GM21381 (cell line): Measurements from ENCODE around the gene SRXN1.

ENCODE experiments used
- ATAC-seq: cut with Tn5 transposase; IDR thresholded peaks from one replicate; pipeline ENCODE4 v1.9.1; 2021; ENCODE audit warnings: mild to moderate bottlenecking, moderate library complexity; ENCODE audit not compliant: unreplicated experiment

SRXN1 gene

DNA sequence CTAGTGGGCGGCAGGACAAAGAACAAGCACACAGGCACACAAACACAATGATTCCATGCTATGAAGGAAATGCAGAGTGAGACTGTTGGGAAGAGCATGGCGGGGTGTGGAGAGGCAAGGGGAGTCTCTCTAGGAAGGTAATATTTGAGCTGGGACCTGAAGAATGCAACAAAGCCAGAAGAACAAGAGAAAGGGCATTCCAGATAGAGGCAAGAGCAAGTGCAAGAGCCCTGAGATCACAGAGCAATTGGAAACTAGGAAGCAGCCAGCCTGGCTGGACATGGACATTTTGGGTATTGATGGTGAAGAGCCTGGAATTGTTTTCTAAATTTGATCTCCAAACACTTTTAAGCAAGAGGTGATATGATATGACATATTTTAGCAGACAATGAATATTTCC is 15.4 kb downstream of the SRXN1 start:
- no peak for ATAC-seq

DNA sequence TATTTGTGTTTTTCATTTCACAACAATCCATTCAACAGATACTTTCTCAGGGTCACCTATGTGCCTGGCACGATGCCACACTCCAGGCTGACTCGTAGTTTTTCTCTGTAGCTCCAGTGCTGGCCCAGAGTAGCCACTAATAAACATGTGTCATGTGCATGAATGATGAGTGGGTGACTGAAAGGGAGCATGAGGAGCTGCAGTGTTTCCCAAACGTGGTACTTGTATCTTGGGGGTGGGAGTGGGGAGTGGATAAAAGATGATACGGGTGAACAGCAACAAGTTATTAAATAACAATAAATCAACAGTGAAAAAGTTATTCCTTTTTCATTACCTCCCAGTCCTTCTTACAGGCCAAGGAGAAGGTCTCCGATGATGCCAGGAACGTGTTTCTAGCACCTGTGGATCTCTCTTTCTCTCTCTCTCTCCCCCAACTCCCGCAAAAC is 17.1 kb downstream of the SRXN1 start:
- no peak for ATAC-seq

DNA sequence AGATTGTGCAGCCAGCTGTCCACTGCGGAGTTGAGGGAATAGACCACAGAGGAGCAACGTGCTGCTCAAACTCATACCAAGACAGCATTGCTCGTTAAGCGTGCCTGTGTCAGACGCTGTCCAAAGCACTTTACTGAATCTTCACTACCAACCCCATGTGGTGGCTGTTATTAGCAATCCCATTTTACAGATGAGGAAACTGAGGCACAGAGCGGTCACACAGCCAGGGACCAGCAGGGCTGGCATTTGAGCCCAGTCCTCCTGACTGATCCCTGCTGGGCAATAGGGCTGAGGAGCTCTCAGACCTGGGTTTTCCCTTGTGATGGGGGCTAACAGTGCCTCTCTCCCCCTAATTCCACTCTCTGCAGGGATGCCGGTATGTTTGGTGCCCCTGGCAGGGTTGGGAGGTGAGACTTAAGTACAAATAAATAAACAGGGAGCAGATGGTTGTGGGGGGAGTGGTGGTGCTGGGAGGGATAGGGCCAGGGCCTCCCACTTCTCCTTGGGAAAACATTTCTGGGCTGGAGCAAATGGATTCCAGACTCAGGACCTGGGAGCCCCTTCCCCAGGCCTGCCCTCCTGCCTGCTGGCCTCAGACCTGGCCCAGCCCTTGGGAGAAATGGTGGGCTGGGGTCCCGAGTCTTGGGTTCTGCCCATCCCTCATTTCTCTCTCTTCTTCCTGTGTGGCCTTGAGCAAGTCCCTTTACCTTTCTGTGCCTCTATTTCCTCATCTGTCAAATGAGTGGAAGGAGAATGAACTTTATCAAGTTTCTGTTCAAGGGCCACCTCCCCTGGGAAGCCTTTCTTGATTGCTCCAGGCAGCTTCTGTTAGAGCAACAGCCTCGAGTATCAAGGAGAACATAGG is 17.7 kb downstream of the SRXN1 start:
- no peak for ATAC-seq

DNA sequence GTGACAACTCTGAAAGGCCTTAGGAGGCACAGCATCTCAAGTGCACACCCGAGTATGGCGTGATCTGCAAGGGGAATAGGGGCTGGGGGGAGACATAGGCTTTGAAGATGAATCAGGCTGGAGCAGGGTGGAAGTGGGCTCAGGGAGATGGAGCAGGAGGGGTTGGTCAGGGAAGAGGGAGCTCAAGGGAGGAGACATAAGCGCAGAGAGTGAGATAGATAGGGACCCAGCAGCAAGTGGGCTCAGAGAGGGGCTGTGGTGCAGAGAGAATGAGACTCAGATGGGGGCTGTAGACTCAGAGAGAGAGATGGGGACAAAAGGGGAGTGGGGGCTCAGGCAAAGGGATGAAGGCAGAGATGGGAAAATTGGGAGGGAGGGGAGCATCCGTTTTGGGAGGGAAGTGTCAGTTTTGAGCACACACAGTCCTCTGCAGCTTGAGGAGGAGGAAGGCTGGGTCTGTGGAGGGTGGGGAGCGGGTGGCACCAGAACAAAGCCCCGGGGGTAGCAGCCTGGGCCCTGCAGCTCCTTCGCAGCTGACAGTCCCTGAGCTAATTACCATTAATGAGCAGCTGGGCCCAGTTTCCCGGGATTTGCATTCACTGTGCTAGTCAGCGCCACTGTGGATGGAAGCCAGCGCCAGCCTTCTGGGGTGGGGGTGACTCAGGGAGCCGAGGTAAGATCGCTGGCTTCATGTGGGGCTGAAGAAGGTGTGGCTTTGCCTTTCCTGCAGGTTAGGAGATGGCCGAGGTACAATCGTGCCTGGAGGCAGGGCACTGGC is 18.7 kb downstream of the SRXN1 start:
- ATAC-seq = no peak

DNA sequence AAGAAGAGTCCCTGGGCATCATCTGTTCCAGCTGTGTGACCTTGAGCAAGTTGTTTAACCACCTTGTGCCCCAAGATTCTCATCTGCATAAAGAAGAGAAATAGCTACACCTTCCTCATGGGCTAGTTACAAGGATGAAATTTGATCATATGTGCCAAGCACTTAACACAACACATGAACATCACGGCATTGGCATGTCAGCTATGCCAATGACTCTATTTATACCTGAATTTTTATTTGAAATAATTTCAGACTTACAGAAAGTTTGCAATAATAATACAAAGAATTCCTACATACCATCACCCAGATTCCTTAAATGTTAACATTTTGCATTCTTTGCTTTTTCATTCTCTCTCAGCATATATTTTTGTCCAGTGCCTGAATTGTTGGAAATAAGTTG is 21.9 kb downstream of the SRXN1 start:
- no peak for ATAC-seq

DNA sequence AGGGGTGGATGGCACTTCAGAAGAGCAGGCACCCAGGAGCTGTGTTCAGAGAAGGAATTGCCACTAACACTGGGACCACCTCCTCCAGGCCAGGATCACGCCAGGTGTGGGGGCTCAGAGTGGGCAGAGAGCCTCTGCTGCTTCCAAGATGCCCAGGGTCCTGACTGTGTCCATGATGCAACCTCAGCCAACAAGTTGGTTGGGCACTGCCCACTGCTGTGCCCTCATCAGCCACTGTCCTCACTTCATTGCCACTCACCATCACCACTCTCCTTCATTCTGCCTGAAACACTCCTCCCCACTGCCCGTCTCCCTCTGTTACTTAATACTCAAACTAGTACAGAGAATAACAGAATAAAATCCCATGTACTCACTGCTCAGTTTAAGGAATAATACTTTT is 26.4 kb downstream of the SRXN1 start:
- no peak for ATAC-seq

DNA sequence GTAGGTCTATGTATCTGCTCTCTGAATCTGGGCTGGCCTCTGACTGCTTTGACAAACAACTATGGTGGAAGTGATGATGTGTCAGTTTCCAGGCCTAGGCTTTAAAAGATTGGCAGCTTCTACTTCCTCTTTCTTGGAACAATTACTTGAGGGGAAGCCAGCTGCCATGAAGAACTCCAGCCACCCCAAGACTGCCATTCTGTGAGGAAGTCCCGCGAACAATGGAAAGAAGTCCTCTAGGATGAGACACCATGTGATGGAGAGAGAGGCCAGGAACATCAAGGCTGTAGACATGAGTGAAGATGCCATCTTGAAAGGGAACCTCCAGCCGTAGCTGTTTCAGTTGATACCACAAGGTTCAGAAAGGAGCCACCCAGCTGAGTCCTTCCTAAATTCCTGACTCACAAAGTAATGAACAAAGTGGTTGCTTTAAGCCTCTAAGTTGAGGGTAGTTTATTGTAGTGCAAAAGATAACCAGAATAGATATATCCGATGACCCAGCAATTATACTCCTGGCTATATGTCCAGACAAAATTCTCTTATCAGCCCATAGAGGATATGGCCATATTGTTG is 27.6 kb downstream of the SRXN1 start:
- ATAC-seq = no peak

DNA sequence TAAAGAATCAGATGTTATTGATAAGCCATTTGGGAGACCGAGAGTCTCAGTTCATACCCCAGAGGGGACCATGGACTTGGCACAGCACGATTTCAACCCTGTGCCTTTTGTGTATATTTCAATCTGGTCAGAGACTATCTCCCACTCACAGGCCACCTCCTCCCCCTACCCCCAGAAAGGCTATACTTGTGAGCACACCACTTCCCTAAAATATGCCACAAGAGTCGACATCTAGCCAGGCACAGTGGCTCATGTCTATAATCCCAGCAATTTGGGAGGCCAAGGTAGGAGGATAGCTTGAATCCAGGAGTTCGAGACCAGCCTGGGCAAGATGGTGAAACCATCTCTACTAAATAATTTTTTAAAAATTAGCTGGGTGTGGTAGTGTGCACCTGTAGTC is 29.3 kb downstream of the SRXN1 start:
- ATAC-seq = no peak

DNA sequence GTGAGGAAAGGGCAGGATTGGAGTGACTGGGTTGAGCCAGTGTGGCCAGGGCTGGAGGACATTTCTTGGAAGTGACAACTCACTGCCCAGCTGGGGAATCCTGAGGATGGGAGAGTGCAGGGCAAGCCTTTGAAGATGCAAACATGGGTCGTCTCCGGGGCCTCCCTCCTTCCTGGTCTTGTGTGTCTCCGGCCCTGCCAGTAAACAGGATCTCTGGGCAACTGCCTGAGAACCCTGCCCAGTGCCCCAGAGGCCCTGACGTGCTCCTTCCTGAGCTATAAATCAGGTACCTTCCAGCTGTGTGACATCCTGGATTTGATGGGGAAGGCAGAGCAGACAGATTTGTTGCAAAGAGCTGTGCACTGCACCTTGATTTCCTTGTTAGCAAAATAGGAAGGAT is 30.0 kb downstream of the SRXN1 start:
- no peak for ATAC-seq

DNA sequence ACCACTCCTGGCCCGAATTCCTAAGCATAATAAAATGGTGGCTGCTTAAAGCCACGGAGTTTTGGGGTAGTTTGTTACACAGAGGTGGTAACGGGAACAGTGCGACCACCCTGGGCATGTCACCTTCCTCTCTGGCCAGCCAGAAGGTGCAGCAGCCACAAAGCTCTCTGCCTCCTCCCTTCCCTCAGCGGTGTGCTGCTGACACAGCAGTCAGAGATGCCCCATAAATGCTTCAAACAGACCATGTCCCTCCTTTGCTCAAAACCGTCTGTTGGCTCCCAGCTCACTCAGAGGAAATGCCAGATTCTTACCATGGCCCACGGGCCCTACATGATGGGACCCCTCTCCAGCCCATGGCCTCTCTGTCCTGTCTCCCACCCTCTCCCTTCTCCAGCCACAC is 30.8 kb downstream of the SRXN1 start:
- no peak for ATAC-seq

DNA sequence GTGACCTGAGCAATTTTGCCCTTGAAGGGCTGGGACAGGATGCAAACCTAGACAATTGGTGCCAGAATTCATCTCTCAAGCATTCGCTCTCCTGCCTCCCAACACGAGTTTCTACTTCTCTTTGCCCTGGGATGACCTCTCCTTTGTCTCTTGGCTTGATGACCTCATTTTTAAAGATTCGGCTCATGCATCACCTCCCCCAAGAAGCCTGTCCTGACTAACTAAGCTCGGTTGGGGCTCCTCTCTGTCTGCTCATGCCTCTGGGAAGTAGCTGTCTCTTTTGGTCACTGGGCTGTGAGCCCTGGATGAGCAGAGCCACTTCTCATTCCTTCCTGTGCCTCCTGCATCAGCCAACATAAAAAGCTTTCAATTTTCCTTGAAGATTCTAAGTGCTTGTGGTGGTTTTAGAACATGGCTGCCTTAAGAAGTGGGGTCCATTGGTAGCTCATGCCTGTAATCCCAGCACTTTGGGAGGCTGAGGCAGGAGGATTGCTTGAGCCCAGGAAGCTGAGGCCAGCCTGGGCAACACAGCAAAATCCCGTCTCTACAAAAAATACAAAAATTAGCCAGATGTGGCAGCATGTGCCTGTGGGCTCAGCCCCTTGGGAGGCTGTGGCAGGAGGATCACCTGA is 31.8 kb downstream of the SRXN1 start:
- ATAC-seq = no peak

DNA sequence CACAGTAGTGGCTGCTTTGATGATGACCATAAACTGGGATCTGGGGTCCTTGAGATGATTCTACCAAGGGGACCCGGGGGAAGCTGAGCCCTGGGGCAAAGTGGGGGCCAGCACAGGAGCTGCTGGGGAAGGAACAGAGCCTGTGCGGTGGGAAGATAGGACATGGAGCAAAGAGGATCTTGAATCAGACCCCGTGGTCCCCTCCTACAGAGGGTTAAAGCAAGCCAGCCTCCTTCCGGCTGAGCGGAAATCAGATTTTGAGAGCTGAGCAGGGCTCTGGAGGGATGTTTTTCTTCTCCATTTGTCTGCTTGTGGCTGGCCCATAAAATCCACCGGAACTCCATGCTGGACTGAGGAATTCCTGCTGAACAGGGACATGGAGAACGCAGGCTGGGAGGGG is 32.8 kb downstream of the SRXN1 start:
- ATAC-seq = no peak

DNA sequence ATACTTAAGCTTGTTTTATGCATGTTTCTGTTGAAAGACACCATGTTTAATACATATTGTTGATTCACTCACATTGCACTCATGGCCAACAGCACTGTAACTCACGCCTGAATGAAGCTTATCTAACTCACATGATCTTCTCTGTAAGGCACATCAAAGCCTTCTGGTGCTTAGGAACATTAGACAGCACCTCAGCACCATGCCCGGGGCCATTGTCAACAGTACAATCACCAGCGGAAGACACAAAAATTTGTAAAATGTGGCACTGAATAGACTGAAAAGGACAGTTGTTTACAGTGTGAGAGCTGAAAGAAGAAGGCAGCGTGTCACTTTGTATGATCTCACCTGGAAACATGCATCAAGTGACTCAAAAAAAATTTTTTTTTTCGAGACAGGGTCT is 34.0 kb downstream of the SRXN1 start:
- no peak for ATAC-seq

DNA sequence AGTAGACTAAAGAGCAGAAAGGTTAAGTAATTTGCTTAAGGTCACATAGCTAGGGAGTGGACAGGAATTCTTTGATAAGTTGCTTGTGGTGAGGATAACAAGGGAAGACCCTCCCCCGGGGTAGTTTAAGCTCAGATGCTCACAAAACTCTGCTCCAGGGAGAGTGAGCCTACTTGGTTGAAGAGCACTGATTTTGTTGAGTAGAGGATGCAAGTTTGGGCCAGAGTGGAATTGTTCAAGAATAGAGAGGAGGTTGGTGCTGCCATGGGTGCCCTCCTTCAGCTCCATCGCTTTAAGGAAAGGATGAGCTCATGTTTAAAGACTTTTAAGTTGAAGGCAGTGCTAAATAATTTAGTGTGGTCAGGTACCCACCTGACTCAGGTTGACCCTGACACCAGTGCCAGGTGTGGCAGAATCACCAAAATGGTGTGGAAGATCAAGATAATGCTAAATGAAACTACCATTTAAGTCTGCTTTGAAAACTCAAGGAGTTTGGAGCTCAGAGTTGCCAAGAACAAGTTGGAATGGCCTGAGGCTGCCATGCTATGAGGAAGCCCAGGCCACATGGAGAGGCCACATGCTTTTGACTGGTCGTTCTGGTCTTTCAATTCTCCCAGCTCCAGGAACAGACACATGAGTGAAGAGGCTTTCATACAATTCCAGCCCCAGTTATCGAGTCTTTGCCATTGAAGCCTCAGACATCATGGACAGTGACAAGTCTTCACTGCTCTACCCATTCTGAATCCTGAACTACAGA is 34.9 kb downstream of the SRXN1 start:
- ATAC-seq = no peak

DNA sequence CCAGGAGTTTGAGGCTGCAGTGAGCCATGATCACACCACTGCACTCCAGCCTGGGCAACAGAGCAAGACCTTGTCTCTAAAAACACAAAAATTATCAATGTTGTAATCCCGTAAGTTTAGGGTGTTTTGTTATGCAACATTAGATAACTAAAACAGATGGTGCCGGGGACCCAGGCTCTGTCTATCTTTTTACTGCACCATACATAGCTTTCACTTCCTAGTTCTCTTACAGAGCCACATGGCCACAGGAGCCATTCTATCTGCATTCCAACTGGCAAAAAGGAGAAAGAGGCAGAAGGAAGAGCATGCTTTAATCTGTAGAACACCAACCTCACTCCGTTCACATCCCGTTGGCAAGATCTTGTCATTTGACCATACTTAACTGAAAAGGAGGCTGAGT is 37.5 kb downstream of the SRXN1 start:
- no peak for ATAC-seq

DNA sequence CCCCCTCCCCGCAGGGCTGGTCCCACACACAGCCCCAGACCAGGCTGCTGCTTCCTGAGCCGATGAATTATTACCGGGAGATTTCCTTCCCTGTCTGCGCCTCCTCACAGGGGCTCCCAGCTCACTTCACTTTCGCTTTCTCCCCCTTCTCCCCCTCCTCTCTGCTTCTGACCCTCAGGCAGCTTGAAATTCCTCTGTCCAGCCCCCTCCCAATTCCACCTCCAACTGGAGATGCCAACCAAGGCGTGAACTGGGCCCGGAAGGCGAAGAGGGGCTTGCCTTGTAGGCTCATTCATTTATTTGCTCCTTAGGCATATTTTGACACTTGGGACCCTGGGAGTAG is 41.2 kb downstream of the SRXN1 start:
- ATAC-seq = no peak

DNA sequence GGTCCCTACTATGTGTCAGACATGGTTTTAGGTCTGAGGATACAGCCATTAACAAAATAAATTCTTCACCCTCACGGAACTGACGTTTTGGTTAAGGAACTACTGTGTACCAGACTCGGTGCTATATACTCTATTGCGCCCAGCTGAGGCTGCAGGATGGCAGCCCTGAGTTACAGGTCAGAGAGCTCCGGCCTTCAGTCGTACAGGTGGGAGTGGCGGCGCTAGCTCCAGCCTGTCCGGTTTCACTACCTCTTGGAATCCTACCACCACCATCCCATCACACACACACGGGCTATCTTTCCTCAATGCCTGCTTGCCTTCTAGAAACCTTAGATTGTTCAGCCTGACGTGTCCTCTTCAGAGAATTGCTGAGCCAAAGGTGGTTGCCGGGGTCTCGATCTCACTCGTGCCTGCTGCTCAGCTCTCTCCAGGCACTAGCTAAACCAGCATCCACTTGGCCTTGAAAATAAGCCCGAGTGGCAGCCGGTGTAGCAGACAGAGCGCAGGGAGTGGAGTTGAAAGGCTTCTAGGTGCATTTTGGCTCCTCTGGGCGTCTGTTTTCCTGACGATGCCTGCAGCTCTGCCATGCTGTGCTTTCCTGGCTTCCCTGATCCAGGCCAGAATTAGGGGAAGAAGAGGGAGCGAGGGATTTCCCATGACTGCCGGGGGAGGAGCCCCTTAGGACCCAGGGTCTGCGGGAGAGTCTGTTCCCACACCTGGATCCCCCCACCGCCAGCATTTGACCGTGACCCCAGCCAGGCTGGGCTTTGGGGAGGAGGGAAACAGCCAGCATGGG is 41.8 kb downstream of the SRXN1 start:
- no peak for ATAC-seq

DNA sequence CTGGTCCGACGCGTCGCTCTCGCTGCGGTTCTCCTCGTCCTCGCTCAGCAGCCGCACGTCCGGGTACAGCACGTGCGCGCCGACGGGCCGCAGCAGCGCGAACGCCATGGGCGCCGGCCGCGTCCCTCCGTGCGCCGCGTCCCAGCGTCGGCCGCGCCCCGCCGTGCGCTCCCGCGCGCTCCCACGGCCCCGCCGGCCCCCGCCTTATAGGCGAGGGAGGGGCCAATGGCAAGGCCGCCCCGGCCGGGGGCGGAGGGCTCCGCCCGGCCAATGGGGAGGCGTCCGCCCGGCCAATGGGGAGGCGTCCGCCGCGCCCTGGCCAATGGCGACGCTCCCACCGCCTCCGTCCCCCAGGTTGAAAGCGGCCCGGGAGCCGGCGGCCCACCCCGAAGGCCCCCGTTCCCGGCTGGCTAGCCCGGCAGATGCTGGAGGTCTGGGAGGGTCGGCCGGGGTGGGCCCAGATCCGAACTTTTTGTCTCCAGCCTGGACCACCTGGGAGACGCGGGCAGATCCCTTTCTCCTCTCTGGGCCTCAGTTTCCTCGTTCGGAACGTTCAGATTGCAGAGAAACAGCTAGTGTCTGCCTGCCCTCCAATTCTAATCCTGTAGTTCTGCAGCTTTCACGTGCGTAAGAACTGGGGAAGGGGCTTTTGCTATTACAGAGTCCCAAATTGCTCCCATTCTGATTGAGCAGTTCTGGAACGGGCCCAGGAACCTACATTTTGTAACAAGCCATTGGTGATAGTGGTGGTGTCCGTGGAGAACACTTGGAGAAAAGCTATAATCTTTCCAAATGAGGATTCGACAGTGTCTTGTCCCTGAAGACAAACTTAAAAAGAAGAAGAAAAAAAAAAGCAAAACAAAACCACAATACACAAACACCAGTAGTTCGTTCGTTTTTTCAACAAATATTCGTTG is 42.6 kb downstream of the SRXN1 start, which contains the start of gene TCF15:
Gene TCF15 (minus strand): TSS at position 180 of the 917 bp plus-strand sequence. CDS start 72 bp downstream, at position 108.
- ATAC-seq = no peak
